ENCODE measurements around the gene JARID2. TPM values are rescaled to one million over a fixed set of nuclear protein-coding genes. Genes with fewer than 3 reads are reported as not detected.

Gene JARID2
- total and polyA plus RNA-seq, 2 of the 8 experiments (the other 6 are each of a cell fraction or from before 2014, with no cell fraction given), result 60.1 to 239 TPM

- Histone ChIP-seq H2BK15ac (ENCODE audit: low read length) (no peak overlapping the region), H2BK12ac (ENCODE audit: low read depth, low read length) (no peak overlapping the region), H3K4me1 (replicated peaks in 1 of 4; ENCODE audit: control insufficient read depth in 3 of 4, insufficient read depth in 4 of 4, low read length in 3 of 4) (peaks cover 24 to 38% (median 32%) of the 10 kb centered on the region in 4 experiments), H4K20me1 (replicated peaks in 1 of 2; ENCODE audit: control insufficient read depth in 1 of 2, insufficient read depth in 2 of 2, low read length in 2 of 2) (peaks cover 61 to 66% of the 10 kb centered on the region in 2 experiments), H4K8ac (ENCODE audit: extremely low read depth, insufficient read depth, low read length) (no peak overlapping the region), H3K27me3 (replicated peaks in 1 of 4; ENCODE audit: control insufficient read depth in 3 of 4, extremely low read depth in 1 of 4, insufficient read depth in 3 of 4, low read length in 3 of 4) (no peaks in the 10 kb centered on the region), H2BK20ac (ENCODE audit: low read length) (no peak overlapping the region), H3K56ac (replicated peaks; ENCODE audit: insufficient read length, low read depth, low read length) (no peak overlapping the region), H3K14ac (ENCODE audit: insufficient read length) (no peak overlapping the region), H3K27ac (ENCODE audit: low read depth, low read length) (no peak overlapping the region), H3K23ac (ENCODE audit: insufficient read length) (no peak overlapping the region), H3K36me3 (ENCODE audit: control insufficient read depth in 2 of 4, insufficient read depth in 4 of 4, low read length in 3 of 4) (peaks cover 7 to 53% (median 34%) of the 10 kb centered on the region in 4 experiments; a peak in 7 of 8 replicates), H3K4ac (replicated peaks; ENCODE audit: insufficient read length, low read depth, low read length) (no peak overlapping the region), H2AFZ (ENCODE audit: low read length) (no peak overlapping the region), H3K4me2 (ENCODE audit: insufficient read depth in 1 of 2, low read depth in 2 of 2, low read length in 2 of 2) (no peak overlapping the region), H3K9me3 (ENCODE audit: insufficient read depth in 2 of 2, low read depth in 1 of 2, low read length in 1 of 2) (no peaks in the 10 kb centered on the region), H3K4me3 (ENCODE audit: extremely low read depth in 1 of 4, insufficient read depth in 2 of 4, low read depth in 3 of 4, low read length in 4 of 4) (no peak overlapping the region), H2BK5ac (ENCODE audit: low read depth, low read length) (no peak overlapping the region), H3K79me2 (ENCODE audit: control insufficient read depth in 1 of 2, insufficient read depth in 2 of 2, low read length in 2 of 2) (peaks cover 7 to 93% of the 10 kb centered on the region in 2 experiments), H2AK5ac (ENCODE audit: low read depth, low read length) (no peak overlapping the region), H3K79me1 (ENCODE audit: low read depth, low read length) (peaks cover 15% of the 10 kb centered on the region), H3K9ac (replicated peaks in 1 of 4; ENCODE audit: extremely low read depth in 1 of 4, low read depth in 3 of 4, low read length in 3 of 4) (no peak overlapping the region), H4K91ac (replicated peaks; ENCODE audit: insufficient read length, low read length) (no peak overlapping the region), H2BK120ac (replicated peaks; ENCODE audit: low read depth, low read length) (no peak overlapping the region), H3K23me2 (ENCODE audit: low read depth, low read length) (no peaks in the 10 kb centered on the region), H4K5ac (ENCODE audit: insufficient read length, low read depth, low read length) (no peak overlapping the region), H3K18ac (ENCODE audit: extremely low read depth, low read length) (no peak overlapping the region)
- ChIA-PET CTCF (ENCODE audit: partially characterized antibody) (interaction anchor here (0.8 to 2.0 kb wide), 8 partner anchors 10 to 152 kb away, joined by 3 to 8 read pairs (median 5); no protein-coding TSS in a partner anchor), POLR2A (ENCODE audit: partially characterized antibody) (interaction anchor here (0.8 to 1.3 kb wide), 4 partner anchors 10 to 27 kb away, joined by 3 to 4 read pairs (median 3); no protein-coding TSS in a partner anchor)
- TF ChIP-seq HDAC6 (IDR thresholded peaks at IDR 0.05; ENCODE audit: low read depth, low read length) (no peak), ATF3 (IDR thresholded peaks at IDR 0.05; ENCODE audit: insufficient read depth, low read depth, low read length) (no peak), SAP30 (IDR thresholded peaks at IDR 0.05; ENCODE audit: insufficient read depth, insufficient replicate concordance, low read length) (no peak), CBX8 (IDR thresholded peaks at IDR 0.05; ENCODE audit: borderline replicate concordance, low read depth, low read length) (no peak), POLR2AphosphoS5 (IDR thresholded peaks at IDR 0.05; ENCODE audit: low read depth, low read length) (0 out of 2 replicates have a peak, but pooled peaks have one; percentile 15), TAF7 (optimal IDR thresholded peaks at IDR 0.05; ENCODE audit: borderline replicate concordance, low read depth, low read length) (no peak), POLR2A (IDR thresholded peaks at IDR 0.05; ENCODE audit: control extremely low read depth in 1 of 2, low read depth in 2 of 2, low read length in 2 of 2) (peak in 1 of 2 experiments; percentile 20; a peak in 1 of 3 replicates)
- WGBS, 2 experiments (ENCODE audit: extremely low coverage in 1 of 2, insufficient coverage in 1 of 2, insufficient read length in 1 of 2, insufficient replicate concordance in 2 of 2, low coverage in 1 of 2, low lambda C conversion rate in 2 of 2, missing lambda C conversion rate in 1 of 2), result 92% methylated on average over 11 of the region's 11 CpGs; no CpG with 5 or more reads in 1 of the 2 experiments
- DNase-seq (ENCODE audit: low read depth in 1 of 2, low spot score in 2 of 2) (no peak), FAIRE-seq (no peak)
These were observed 244.6 kb downstream of the JARID2 start for GRCh38 chr6:15490242-15491100.
